Activated effector memory CD4-positive, alpha-beta T cell treated with anti-CD3 and anti-CD28 coated beads, Interleukin-2, amount 50 U/mL, for 16 hours (primary cell): ENCODE results near the gene NUDCD3.
"Not testable (repeated sequence)": the region's sequence is repeated elsewhere in the genome, so short reads cannot be mapped to it uniquely, and the experiment has no call there.

Experiments used
- DNase-seq: peaks from one replicate; pipeline ENCODE4 v3.0.0-alpha.2; 2020

The NUDCD3 gene

GRCh38 chr7:44445986-44446671, 44.3 kb downstream of the NUDCD3 start:
- no peak for DNase-seq

- DNase-seq, result no peak
These were observed 49.4 kb downstream of the NUDCD3 start for GRCh38 chr7:44441079-44441478.

DNA sequence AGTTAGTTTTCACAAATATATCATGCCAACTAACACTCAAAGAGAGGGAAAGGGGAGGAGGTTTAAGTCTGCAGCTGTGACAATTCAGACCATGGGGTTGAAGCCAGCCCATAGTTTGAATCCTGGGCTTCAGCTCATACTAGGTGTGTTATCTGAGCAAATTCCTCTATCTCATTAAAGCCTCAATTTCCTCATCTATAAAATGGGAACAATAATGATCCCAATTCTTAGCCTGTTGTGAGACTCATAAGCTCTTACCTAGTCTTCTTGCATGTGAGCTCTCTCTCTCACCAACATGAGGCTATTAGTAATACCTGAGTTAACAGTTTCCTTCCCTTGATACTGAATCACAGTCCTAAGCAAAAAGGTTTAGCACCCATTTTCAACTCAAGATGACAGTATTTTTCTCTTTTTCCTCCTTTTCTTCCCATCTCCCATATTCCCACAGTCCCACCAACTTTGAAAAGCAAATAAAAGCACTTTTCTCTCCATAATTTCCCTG, 49.8 kb downstream of the NUDCD3 start:
- DNase-seq, result no peak

- DNase-seq, result no peak
These were observed 50.5 kb downstream of the NUDCD3 start for GRCh38 chr7:44439926-44440325.

GRCh38 chr7:44438816-44439215, 51.6 kb downstream of the NUDCD3 start:
- DNase-seq, result no peak

- DNase-seq, result no peak
These were observed 56.3 kb downstream of the NUDCD3 start for GRCh38 chr7:44434201-44434600.

DNA sequence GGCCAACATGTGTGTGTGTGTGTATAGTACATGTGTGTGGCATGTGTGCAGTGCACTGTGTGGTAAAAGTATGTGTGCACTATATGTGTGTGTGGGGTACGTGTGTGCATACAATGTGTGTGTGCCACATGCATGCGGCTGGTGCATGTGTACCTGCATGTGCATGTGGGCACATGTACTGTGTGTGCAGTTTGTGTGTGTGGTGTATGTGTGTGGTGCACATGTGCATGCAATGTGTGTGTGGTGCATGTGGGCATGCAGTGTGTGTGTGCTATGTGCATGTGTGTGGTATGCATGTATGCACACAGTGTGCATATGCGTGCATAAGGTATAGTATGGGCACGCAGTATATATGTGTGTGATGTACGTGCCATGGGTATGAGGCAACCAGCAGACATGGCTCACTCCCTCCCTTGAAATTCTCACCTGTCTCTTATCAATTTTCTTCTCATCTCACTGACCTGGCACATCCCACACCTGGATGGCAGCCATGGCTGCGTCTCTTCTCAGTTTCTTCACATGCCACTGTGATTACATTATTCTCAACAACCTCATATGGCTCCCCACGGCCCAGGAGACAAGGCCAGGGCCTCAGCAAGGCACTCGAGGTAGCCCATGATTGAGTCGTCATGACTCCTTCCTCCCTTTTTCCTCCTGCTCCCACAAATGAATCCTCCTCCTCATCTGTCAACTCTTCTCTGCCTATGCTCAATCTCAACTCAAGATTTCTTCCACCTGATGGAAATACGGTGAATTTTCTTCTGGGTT, 57.0 kb downstream of the NUDCD3 start:
- no peak for DNase-seq

DNA sequence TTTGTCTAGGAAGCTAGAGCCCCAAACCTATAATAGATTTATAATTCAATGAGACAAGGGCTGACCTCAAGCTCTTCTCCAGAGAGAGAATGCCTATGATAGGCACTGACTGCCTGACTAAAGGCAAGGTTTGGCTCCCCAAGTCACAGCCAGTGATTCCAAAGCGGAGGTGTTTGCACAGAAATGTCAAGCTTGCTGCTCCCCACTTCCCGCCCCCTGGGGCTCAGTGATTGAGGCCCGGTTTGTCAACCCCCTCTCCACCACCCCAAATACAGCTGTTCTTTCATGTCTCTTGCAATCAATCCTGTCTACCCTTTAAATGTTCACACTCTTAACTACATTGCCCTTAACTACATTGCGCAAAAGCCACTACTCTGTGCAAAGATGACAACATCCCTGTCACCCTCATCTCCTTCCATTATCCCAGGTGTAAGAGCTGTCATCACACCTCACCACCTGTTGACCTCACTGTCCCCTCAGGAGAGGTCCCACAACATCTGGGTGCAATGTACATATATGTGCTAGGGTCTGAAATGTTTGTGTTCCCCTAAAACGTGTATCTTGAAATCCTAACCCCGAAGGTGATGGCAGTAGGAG, 58.0 kb downstream of the NUDCD3 start:
- no peak for DNase-seq

DNA sequence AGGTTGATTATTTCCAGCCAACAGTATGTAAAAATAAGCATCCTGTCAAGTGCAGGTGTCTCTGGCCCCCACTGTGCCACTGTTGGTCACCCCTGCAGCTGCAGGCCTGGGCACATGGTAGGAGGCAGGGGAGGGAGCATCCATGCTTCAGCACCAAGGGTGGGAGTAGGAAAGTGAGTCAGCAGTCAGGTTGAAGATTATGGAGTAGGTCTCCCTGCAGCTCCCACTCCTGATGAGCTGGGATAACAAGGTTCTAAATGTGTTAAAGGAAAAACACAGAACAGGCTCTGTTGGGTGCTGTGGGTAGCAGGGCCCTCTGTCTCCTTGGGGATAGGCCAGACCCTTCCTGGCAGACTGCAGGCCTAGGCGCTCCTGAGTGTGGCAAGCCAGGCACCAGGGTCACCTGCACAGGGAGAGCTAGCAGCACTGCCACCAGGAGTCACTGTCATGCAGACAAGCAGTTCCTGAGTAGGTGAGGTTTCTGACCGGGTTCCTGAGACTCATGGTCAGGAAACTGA, 59.3 kb downstream of the NUDCD3 start:
- DNase-seq, result no peak

DNA sequence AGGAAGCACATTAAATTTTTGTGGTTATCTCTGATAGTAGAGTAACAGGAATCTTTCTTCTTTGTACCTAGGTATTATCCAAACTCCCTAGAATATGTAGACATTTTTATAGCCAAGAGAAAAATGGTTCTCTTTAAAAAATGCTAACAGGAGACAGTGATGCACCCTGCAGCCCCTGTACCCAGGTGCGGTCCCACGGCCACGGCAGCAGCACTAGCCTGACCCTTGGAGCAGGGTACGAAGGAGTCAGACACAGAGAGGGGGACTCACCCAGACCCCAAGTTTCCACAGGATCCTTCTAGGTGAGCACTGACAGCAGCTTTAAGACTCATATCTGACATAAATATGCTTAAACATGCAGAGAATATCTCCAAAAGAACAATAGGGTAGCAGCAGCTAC, 60.4 kb downstream of the NUDCD3 start:
- no peak for DNase-seq

GRCh38 chr7:44424762-44425161, 65.7 kb downstream of the NUDCD3 start:
- DNase-seq, result not testable (repeated sequence)

GRCh38 chr7:44416941-44417340, 73.5 kb downstream of the NUDCD3 start:
- no peak for DNase-seq

DNA sequence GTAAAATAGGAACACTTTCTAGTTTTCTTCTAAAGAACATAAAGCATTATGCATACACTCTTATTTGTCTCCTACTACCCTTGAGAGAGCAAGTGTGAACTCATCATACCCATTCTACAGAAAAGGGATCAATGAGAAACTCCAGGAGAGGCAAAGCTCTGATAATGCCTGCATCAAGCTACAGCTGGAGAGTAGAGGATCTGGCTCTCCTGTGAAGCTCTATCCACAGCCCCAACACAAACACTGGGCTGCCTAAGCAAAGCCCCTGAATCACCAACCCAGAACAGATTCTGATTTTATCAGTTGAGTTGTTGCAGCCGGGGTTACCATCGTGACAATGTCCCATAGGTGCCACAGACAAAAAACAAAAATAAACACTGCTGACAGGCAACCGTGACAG, 74.9 kb downstream of the NUDCD3 start:
- DNase-seq, result no peak

DNA sequence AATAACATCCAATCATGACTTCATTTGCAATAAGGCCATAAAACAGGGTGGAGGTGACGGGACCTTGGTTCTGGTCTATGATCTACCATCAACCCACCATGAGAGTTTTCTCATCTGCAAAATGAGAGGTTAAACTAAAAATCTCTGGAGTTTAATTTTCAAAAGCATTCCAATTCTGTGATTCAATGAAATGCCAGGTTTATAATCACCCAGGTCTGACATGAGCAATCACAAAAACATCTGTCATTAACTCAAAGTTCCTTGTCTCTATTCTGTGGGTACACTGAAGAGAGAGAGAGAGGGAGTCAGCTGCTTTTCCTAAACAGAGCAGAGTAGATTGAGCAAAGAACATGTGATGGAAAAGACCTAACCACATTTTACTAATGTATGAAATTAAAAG, 75.4 kb downstream of the NUDCD3 start:
- DNase-seq, result no peak

DNA sequence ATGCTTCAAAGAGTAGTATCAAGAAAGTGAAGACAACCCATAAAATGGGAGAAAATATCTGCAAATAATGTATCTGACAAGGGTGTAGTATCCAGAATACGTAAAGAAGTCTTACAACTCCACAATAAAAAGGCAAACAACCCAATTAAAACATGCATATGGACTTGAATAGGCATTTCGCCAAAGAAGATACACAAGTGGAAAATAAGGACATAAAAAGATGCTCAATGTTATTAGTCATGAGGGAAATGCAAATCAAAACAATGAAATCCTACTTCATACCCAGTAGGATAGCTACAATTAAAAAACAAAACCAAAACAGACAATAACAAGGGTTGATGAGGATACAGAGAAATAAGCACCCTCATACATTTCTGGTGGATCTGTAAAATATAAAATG, 79.2 kb downstream of the NUDCD3 start:
- DNase-seq, result no peak

DNA sequence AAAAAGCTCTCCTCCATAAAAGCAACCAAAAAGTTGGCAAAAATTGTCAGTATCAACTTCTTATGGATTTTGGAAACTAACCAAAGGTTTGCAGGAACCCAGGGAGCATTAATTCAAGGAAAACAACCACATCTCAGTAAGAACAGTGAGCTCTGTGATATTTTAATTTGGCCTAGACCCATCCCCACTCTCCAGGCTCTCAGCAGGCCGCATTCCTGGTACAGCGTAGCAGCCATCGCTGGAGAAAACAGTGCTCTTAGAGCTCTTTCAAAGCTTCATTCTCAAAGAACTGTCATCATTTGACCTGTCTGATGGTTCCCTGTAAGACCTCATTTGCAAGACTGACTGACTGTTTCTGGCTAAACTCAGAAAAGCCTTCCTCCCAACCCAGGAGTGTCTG, 81.9 kb downstream of the NUDCD3 start:
- no peak for DNase-seq

- no peak for DNase-seq
These were observed 86.7 kb downstream of the NUDCD3 start for GRCh38 chr7:44403775-44404174.

- DNase-seq, result no peak
These were observed 87.2 kb downstream of the NUDCD3 start for GRCh38 chr7:44403176-44403759.

DNA sequence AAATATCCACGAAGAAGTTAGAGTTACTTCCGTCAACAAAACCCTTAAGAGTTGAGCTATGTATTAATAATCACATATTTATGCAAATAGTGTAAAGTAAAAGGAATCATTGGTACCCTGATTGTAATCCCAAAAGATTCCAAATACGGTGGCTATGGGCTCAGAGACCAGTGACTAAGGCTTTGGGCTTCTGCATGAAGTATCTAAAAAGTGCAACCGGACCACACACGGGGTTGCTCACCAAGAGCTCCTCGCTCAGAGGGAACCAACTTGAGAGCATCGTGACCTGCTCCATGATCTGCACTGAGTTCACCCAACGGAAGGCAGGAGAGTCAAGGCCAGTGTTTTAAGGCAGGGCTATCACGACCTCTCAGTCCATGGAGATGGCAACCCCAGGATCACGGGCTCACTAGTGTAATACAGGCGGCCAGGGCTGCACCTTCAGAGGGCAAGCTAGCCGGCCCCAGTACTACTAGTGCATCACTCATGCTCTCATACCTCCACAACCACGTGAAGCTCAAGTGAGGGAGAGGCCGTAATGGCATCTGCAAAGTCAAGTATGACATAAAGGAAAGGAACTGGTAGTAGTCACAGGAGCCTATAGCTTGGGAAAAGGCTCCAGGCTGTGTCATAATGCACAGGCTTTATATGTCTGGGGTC, 87.9 kb downstream of the NUDCD3 start:
- no peak for DNase-seq

GRCh38 chr7:44401692-44402091, 88.8 kb downstream of the NUDCD3 start:
- no peak for DNase-seq

GRCh38 chr7:44400033-44400511, 90.4 kb downstream of the NUDCD3 start:
- DNase-seq, result no peak

DNA sequence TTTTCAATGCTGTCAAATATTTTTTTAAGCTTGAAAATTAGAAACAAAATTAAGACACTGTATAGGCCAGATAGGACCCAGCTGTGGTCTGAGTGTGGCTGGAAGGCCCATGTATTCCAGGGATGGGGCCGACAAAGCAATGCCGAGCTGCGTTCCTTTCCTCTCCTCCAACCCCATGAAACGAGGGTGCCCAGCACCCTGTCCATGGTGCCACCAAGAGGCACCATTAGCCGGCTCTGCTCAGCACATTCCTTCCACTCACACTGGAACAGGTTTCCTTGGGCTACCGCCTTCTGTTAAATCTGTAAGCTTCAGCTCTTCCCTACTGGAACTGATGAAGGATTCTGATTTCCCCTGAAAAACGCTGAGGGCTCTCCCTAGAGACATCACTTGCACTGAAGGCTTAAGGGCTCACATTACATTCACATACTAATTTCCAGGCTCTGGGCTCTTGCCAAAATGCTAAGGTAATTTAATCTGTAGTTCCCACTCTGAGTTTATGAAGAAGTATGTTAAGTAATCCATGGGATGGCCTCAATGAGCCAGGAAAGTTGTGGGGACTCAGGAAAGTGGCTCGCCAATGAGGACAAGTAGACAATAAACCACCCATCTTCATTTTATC, 91.4 kb downstream of the NUDCD3 start:
- DNase-seq, result no peak
